Adrenal gland (tissue), 12 donors: ENCODE data around the gene PRPF6. TPM values are rescaled to one million over a fixed set of nuclear protein-coding genes. Genes with fewer than 3 reads are reported as not detected.
A peak's percentile ranks its signal among the peaks of the same experiment; 100 is the strongest.

Experiments
- DNase-seq, 7 donors: peaks; one replicate each; pipeline ENCODE4 v3.0.0-alpha.2; 2019 to 2020
- H3K27ac ChIP-seq, 5 donors: fragments of 200-600 bp; sonication (generic) in 4 of 5; 1 replicate in 3 of 5; 2 replicates in 2 of 5; pipeline versions ENCODE4 v1.5.1 to v1.8.0; 2016 to 2020; ENCODE audit warnings: mild to moderate bottlenecking in 1 of 5
- H3K27me3 ChIP-seq: fragments of 200-600 bp; 2 replicates; pipeline ENCODE4 v1.8.0; 2021
- H3K36me3 ChIP-seq, 2 donors: fragments of 200-600 bp; replicated peaks in 1 of 2; 1 replicate in 1 of 2; 2 replicates in 1 of 2; pipeline versions ENCODE4 v1.5.1 to v1.8.0; 2018 to 2022
- H3K4me1 ChIP-seq, 2 donors: fragments of 200-600 bp; replicated peaks in 1 of 2; 1 replicate in 1 of 2; 2 replicates in 1 of 2; pipeline versions ENCODE4 v1.5.1 to v1.8.0; 2018 to 2021
- H3K4me3 ChIP-seq, 4 donors: fragments of 200-600 bp; sonication (generic) in 3 of 4; one replicate each; pipeline ENCODE4 v1.5.1; 2016 to 2018
- H3K9me3 ChIP-seq, 3 donors: fragments of 200-600 bp; sonication (generic) in 1 of 3; replicated peaks in 1 of 3; 1 replicate in 2 of 3; 2 replicates in 1 of 3; pipeline versions ENCODE4 v1.5.1 to v1.8.0; 2016 to 2021
- POLR2A ChIP-seq, 2 donors: fragments of 450-650 bp; IDR thresholded peaks; one replicate each; pipeline ENCODE4 v1.6.1; 2017; ENCODE audit warnings: antibody characterized with exemption in 2 of 2, mild to moderate bottlenecking in 2 of 2, moderate library complexity in 1 of 2
- WGBS, 4 donors: extraction: QIAGEN DNeasy Blood & Tissue Kit in 2 of 4; methylation state at CpG; one replicate each; pipeline versions ENCODE4 v1.1.5 to v1.1.7; 2013 to 2017; 5-methylcytosine and 5-hydroxymethylcytosine counted together
- intact Hi-C, 2 donors: fragments of 100-400 bp; cut with DNase I; formaldehyde crosslinking; loops; one replicate each; pipeline versions ENCODE4 v1.14.1 to v1.15.0; 2022 to 2023
- polyA plus RNA-seq, 3 donors: library from polyadenylated mRNA; stranded (reverse); fragments of 200-250 nt in 2 of 3; fragments of 350-450 nt in 1 of 3; fragmentation: Illumina TruSeq in 1 of 3; extraction: RNeasy Lipid Tissue Mini Kit (QIAGEN cat#74804) in 1 of 3; gene quantifications; one replicate each; pipeline ENCODE4 v1.2.3, GENCODE V29; 2013 to 2014
- total RNA-seq, 9 donors: library from RNA; depleted of rRNA in 4 of 9; stranded (reverse); fragments of >200 nt in 4 of 9; fragments of 120-200 nt in 1 of 9; fragmentation: NEBNext Ultra II Directional in 1 of 9; extraction: Animal tissue kit (Norgen Biotek cat#: 25700) in 1 of 9; gene quantifications; one replicate each; pipeline versions ENCODE4 v1.1.0 to v1.2.4, GENCODE V29; 2013 to 2023
- TF ChIP-seq, protein P1 (sequence below), 6 experiments: fragments of 450-650 bp in 4 of 6; fragments of 200-600 bp in 2 of 6; sonication (generic) in 1 of 6; IDR thresholded peaks; 1 replicate in 5 of 6; 2 replicates in 1 of 6; pipeline versions ENCODE4 v1.5.1 to v1.8.0; 2016 to 2021; ENCODE audit warnings: antibody characterized with exemption in 6 of 6, mild to moderate bottlenecking in 2 of 6, moderate library complexity in 1 of 6
- donor health status: healthy with polysubstance abuse.
- donor health status: Bipolar disorder and iron deficiency.
- donor health status: DM: yes; HTN: yes; CAD: no.
- donor health status: DM: no; HTN: no; CAD: no.
- donor health status: DM: no; HTN: no; CAD: no.
- donor health status: DM: yes; HTN: yes; CAD: no.

PRPF6 gene
- total and polyA plus RNA-seq, 12 donors: 48.3 to 73.9 (median 55.3) TPM

DNA sequence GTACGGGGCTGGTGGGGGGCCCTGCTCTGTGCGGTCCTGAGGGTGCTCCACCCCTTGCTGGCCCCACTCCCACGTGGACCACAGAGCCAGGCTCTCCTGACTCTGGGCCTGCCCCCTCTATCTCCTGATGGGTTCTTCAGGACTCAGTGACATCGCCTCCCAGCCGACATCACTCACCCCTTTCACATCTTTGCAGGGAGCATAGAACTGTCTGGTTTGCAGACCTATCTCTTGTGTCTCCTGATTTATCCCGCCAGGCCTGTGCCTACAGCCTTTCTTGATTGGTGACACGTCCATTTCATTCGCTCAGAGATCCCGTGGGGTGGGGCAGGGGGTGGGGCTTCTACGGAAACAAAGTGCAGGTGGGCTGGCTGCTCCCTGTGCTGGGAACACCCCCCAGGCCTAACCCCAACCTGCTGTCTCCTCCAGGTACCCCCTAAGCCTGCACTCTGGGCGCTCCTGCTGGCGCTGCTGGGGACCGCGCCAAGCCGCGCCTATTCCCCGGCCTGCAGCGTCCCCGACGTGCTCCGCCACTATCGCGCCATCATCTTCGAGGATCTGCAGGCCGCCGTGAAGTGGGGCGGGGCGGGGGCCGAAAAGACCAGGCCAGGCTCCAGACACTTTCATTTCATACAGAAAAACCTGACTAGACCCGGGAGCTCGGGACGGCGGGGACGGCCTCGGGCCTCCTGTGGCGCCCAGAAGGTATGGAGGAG lies 56.7 kb downstream of the PRPF6 start:
- Histone ChIP-seq H3K27me3 (peaks cover 21% of the 10 kb centered on the region), H3K4me1 (peaks cover 8 to 25% of the 10 kb centered on the region in 2 donors), H3K4me3 (no peak overlapping the region), H3K27ac (no peak overlapping the region), H3K9me3 (no peaks in the 10 kb centered on the region), H3K36me3 (peaks cover 0 to 8% of the 10 kb centered on the region in 2 donors)
- intact Hi-C loops: loop anchor here in 1 of 2 donors (10.0 kb wide), 1 partner anchor 77 kb away; no protein-coding TSS in a partner anchor
- no peak for TF ChIP-seq POLR2A (IDR thresholded peaks at IDR 0.05)
- TF ChIP-seq, protein P1, sequence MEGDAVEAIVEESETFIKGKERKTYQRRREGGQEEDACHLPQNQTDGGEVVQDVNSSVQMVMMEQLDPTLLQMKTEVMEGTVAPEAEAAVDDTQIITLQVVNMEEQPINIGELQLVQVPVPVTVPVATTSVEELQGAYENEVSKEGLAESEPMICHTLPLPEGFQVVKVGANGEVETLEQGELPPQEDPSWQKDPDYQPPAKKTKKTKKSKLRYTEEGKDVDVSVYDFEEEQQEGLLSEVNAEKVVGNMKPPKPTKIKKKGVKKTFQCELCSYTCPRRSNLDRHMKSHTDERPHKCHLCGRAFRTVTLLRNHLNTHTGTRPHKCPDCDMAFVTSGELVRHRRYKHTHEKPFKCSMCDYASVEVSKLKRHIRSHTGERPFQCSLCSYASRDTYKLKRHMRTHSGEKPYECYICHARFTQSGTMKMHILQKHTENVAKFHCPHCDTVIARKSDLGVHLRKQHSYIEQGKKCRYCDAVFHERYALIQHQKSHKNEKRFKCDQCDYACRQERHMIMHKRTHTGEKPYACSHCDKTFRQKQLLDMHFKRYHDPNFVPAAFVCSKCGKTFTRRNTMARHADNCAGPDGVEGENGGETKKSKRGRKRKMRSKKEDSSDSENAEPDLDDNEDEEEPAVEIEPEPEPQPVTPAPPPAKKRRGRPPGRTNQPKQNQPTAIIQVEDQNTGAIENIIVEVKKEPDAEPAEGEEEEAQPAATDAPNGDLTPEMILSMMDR (IDR thresholded peaks at IDR 0.05): no peak
- 9 to 21% (median 12%) methylated on average over 12 to 36 of the region's 36 CpGs for WGBS, 4 donors
- no peak for DNase-seq

DNA sequence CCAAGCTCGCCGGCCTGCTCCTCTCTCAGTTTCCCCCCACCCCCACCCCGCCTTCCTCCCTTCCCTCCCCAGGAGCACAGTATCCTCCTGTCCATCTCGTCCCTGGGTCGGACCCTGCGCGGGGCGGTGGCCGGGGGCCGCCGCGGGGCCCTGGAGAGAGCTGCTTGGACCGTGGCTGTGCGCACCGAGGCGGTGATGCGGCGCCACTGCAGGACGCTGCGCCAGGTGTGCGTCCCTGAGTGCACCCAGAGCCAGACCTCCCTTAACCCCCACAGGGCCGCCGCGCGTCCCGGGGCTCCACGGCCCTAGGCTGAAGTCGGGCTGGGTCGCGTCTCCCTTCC lies 57.3 kb downstream of the PRPF6 start:
- Histone ChIP-seq H3K9me3 (no peaks in the 10 kb centered on the region), H3K36me3 (peaks cover 0 to 3% of the 10 kb centered on the region in 2 donors), H3K27me3 (peaks cover 21% of the 10 kb centered on the region), H3K4me1 (peaks cover 8 to 25% of the 10 kb centered on the region in 2 donors), H3K27ac (peak overlapping the region in 1 of 5 donors; percentile 55), H3K4me3 (peak overlapping the region in 1 of 4 donors; percentile 50)
- 2 to 20% (median 2%) methylated on average over 2 to 30 of the region's 30 CpGs; no CpG with 5 or more reads in 1 of the 4 donors for WGBS, 4 donors
- intact Hi-C loops: loop anchor here in 1 of 2 donors (10.0 kb wide), 1 partner anchor 77 kb away; no protein-coding TSS in a partner anchor
- DNase-seq: no peak
- TF ChIP-seq, protein P1 (IDR thresholded peaks at IDR 0.05): no peak
- TF ChIP-seq POLR2A (IDR thresholded peaks at IDR 0.05): no peak

DNA sequence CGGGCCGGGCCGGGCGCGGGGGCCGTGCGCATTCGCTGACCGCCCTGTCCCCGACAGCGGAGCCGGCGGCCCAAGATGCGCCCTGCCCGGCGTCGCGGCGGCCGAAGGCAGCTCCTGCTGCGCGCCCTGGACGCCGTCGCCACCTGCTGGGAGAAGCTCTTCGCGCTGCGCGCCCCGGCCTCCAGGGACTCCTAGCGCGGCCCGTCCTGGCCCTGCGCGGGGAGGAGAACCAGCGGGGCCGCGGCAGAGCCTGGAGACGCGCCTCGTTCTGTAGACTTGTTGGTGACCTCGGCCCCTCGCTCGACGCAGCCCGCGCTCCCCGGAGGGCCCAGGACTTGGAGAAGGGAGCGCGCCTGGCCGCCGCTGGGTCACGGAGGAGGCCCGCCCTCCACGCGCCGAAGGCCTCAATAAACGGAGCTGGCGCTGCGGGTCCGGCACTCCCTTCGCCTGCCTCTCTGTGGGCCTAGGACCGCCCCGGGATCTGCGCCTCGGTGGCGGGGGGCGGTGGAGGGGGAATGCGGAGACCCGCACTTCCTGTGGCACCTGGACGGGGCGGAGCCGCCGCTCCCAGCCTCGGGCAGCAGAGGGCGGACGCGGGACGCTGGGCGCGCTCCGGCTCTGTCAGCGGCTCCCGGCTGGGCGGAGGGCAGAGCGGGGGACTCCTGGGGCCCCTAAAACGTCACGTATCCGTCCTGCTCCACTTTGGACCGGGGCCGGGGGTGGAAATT lies 57.8 kb downstream of the PRPF6 start:
- Histone ChIP-seq H3K4me3 (peak overlapping the region in 2 of 4 donors; percentile 12 to 50), H3K36me3 (no peaks in the 10 kb centered on the region), H3K27me3 (peaks cover 21% of the 10 kb centered on the region), H3K27ac (peak overlapping the region in 2 of 5 donors; percentile 54 to 55), H3K9me3 (no peaks in the 10 kb centered on the region), H3K4me1 (peaks cover 8 to 25% of the 10 kb centered on the region in 2 donors)
- DNase-seq: peak; percentile 56 to 83 (median 67)
- WGBS, 4 donors: 0 to 1% (median 1%) methylated on average over 7 to 91 of the region's 91 CpGs
- intact Hi-C loops: loop anchor here in 1 of 2 donors (10.0 kb wide), 1 partner anchor 76 kb away; no protein-coding TSS in a partner anchor
- TF ChIP-seq, protein P1 (IDR thresholded peaks at IDR 0.05): peak; percentile 50 to 68 (median 66)
- no peak for TF ChIP-seq POLR2A (IDR thresholded peaks at IDR 0.05)
